ENCODE measurements around the gene COL26A1.

Gene COL26A1

DNA sequence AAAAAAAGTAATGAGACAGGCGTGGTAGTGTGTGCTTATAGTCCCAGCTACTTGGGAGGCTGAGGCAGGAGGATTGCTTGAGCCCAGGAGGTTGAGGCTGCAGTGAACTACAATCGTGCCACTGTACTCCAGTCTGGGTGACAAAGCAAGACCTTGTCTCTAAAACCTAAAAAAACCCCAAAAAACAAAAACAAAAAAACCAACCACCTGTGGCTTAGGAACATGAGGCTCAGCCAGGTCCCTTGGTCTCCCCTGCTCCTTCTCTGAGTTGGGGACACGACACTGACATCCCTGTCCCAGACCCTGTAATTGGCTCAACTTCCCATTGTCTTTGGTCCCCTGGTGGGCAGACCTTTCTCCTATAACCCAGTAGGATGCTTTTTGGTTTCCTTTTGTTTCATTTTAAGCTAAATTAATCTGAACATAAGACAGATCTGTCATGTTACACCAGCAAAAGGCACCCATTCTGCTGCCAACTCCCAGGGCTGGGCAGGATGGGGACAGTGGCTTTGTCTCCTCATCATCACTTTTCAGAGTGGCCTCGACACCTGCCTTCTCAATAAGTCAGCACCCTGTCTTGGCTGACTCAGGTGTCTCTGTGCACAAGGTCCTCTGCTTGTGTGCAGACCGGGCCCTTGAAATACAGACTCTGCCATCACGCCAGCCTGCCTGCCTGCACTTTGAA lies 192.1 kb downstream of the COL26A1 start:
- Histone ChIP-seq H3K56ac (ENCODE audit: low read length) (no peak overlapping the region), H3K4me3 (ENCODE audit: low read length) (no peak overlapping the region), H3K4ac (ENCODE audit: low read depth, low read length) (no peak overlapping the region), H2AK5ac (ENCODE audit: low read length) (no peak overlapping the region), H2BK120ac (ENCODE audit: low read depth, low read length) (no peak overlapping the region), H3K4me2 (ENCODE audit: low read length) (no peak overlapping the region), H3K36me3 (ENCODE audit: control insufficient read depth, insufficient read depth, low read length) (no peaks in the 10 kb centered on the region), H3K23ac (ENCODE audit: low read length) (no peak overlapping the region), H4K5ac (ENCODE audit: low read length) (no peak overlapping the region), H2BK5ac (ENCODE audit: low read length) (no peak overlapping the region), H3K27ac (ENCODE audit: low read depth, low read length) (no peak overlapping the region), H3K27me3 (ENCODE audit: insufficient read depth, low read length, poor library complexity) (no peaks in the 10 kb centered on the region), H4K8ac (ENCODE audit: low read depth, low read length) (no peak overlapping the region), H2BK15ac (replicated peaks; ENCODE audit: low read depth) (no peak overlapping the region), H3K18ac (ENCODE audit: low read length) (no peak overlapping the region), H3K79me2 (ENCODE audit: control insufficient read depth, insufficient read depth, low read length) (no peaks in the 10 kb centered on the region), H3K79me1 (ENCODE audit: low read length) (no peaks in the 10 kb centered on the region), H3K9ac (ENCODE audit: low read length) (no peak overlapping the region), H3K4me1 (ENCODE audit: control insufficient read depth, low read depth, low read length) (no peaks in the 10 kb centered on the region)
- DNase-seq: no peak
- WGBS (ENCODE audit: extremely low coverage, insufficient coverage, low lambda C conversion rate): no CpG with 5 or more reads among the region's 6 CpGs

DNA sequence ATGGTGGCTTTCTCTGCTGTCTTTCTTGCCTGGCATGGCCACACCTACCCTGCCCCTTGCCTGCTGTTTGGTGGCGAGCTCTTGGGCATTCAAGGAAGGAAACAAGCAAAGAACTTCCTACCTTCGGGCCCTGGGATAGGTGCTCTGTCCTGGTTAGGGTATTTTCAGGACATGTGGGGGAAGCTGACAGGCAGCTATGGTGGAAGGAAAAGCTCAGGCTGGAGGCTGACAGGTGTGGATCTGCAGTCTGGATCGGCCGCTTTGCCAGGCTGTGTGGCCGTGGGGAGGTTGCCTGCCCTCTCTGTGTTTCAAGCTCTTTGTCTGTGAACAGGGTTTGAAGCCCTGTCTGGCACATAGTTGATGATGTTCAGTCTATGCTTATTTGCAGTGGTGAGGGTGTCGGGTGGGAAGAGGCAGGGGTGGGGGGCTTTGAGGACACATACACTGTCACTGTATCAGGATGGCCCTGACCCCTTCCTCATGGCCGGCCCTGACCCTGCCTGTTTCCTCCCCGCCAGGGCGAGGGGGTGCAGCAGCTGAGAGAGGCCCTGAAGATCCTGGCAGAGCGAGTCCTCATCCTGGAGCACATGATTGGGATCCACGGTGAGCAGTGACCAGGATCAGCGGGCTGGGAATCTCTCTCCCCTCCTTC lies 192.7 kb downstream of the COL26A1 start:
- no peak overlapping the region for H2BK15ac ChIP-seq (replicated peaks; ENCODE audit: low read depth)
- H3K79me2 ChIP-seq (ENCODE audit: control insufficient read depth, insufficient read depth, low read length): no peaks in the 10 kb centered on the region
- no peaks in the 10 kb centered on the region for H3K4me1 ChIP-seq (ENCODE audit: control insufficient read depth, low read depth, low read length)
- H4K5ac ChIP-seq (ENCODE audit: low read length): no peak overlapping the region
- no peak overlapping the region for H3K4ac ChIP-seq (ENCODE audit: low read depth, low read length)
- H4K8ac ChIP-seq (ENCODE audit: low read depth, low read length): no peak overlapping the region
- H3K56ac ChIP-seq (ENCODE audit: low read length): no peak overlapping the region
- WGBS (ENCODE audit: extremely low coverage, insufficient coverage, low lambda C conversion rate): no CpG with 5 or more reads among the region's 12 CpGs
- no peak overlapping the region for H3K27ac ChIP-seq (ENCODE audit: low read depth, low read length)
- H2AK5ac ChIP-seq (ENCODE audit: low read length): no peak overlapping the region
- H3K27me3 ChIP-seq (ENCODE audit: insufficient read depth, low read length, poor library complexity): no peaks in the 10 kb centered on the region
- H3K36me3 ChIP-seq (ENCODE audit: control insufficient read depth, insufficient read depth, low read length): no peaks in the 10 kb centered on the region
- no peak overlapping the region for H3K23ac ChIP-seq (ENCODE audit: low read length)
- no peaks in the 10 kb centered on the region for H3K79me1 ChIP-seq (ENCODE audit: low read length)
- H3K18ac ChIP-seq (ENCODE audit: low read length): no peak overlapping the region
- no peak overlapping the region for H3K4me3 ChIP-seq (ENCODE audit: low read length)
- no peak overlapping the region for H3K4me2 ChIP-seq (ENCODE audit: low read length)
- no peak for DNase-seq
- H2BK5ac ChIP-seq (ENCODE audit: low read length): no peak overlapping the region
- H2BK120ac ChIP-seq (ENCODE audit: low read depth, low read length): no peak overlapping the region
- no peak overlapping the region for H3K9ac ChIP-seq (ENCODE audit: low read length)

DNA sequence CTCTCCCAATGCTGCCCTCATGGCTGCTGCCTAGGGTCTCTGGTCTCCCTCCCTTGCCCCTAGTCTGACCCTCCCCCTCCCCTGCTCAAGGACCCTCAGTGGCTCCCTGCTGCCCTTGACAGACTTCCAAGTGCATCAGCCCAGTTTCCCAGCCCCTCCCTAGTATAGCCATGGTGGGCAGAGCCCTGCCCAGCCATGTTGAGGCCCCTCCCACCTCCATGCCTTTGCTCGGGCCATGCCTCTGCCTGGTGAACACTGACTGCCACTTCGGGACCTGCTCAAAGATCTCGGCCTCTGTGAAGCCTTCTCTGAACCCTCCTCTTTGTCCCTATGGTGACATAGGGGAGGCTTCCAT lies 193.2 kb downstream of the COL26A1 start:
- Histone ChIP-seq H3K4me3 (ENCODE audit: low read length) (no peak overlapping the region), H2AK5ac (ENCODE audit: low read length) (no peak overlapping the region), H3K9ac (ENCODE audit: low read length) (no peak overlapping the region), H4K5ac (ENCODE audit: low read length) (no peak overlapping the region), H3K18ac (ENCODE audit: low read length) (no peak overlapping the region), H3K36me3 (ENCODE audit: control insufficient read depth, insufficient read depth, low read length) (no peaks in the 10 kb centered on the region), H2BK15ac (replicated peaks; ENCODE audit: low read depth) (no peak overlapping the region), H2BK120ac (ENCODE audit: low read depth, low read length) (no peak overlapping the region), H3K79me2 (ENCODE audit: control insufficient read depth, insufficient read depth, low read length) (no peaks in the 10 kb centered on the region), H3K23ac (ENCODE audit: low read length) (no peak overlapping the region), H3K4me2 (ENCODE audit: low read length) (no peak overlapping the region), H3K56ac (ENCODE audit: low read length) (no peak overlapping the region), H4K8ac (ENCODE audit: low read depth, low read length) (no peak overlapping the region), H3K4me1 (ENCODE audit: control insufficient read depth, low read depth, low read length) (no peaks in the 10 kb centered on the region), H2BK5ac (ENCODE audit: low read length) (no peak overlapping the region), H3K79me1 (ENCODE audit: low read length) (no peaks in the 10 kb centered on the region), H3K27ac (ENCODE audit: low read depth, low read length) (no peak overlapping the region), H3K4ac (ENCODE audit: low read depth, low read length) (no peak overlapping the region), H3K27me3 (ENCODE audit: insufficient read depth, low read length, poor library complexity) (no peaks in the 10 kb centered on the region)
- no CpG with 5 or more reads among the region's 3 CpGs for WGBS (ENCODE audit: extremely low coverage, insufficient coverage, low lambda C conversion rate)
- no peak for DNase-seq

DNA sequence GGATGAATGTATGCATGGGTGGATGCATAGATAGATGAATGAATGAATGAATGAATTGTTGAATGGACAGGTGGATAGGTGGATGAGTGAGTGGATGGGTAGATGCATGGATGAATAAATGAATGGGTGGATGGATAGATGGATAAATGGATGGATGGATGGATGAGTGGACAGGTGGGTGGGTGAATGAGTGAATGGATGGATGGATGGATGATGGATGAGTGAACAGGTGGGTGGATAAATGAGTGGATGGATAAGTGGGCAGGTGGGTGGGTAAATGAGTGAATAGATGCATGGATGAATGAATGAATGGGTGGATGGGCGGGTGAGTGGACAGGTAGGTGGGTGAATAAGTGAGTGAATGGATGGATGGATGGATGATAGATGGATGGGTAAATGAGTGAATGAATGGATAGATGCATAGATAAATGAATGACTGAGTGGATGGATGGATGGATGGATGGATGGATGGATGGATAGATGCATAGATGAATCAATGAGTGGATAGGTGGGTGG lies 193.8 kb downstream of the COL26A1 start:
- Histone ChIP-seq H2BK120ac (ENCODE audit: low read depth, low read length) (no peak overlapping the region), H3K4me2 (ENCODE audit: low read length) (no peak overlapping the region), H2BK5ac (ENCODE audit: low read length) (no peak overlapping the region), H4K8ac (ENCODE audit: low read depth, low read length) (no peak overlapping the region), H3K4me3 (ENCODE audit: low read length) (no peak overlapping the region), H3K56ac (ENCODE audit: low read length) (no peak overlapping the region), H3K4me1 (ENCODE audit: control insufficient read depth, low read depth, low read length) (no peaks in the 10 kb centered on the region), H3K4ac (ENCODE audit: low read depth, low read length) (no peak overlapping the region), H2AK5ac (ENCODE audit: low read length) (no peak overlapping the region), H3K79me2 (ENCODE audit: control insufficient read depth, insufficient read depth, low read length) (no peaks in the 10 kb centered on the region), H4K5ac (ENCODE audit: low read length) (no peak overlapping the region), H3K23ac (ENCODE audit: low read length) (no peak overlapping the region), H2BK15ac (replicated peaks; ENCODE audit: low read depth) (no peak overlapping the region), H3K27me3 (ENCODE audit: insufficient read depth, low read length, poor library complexity) (no peaks in the 10 kb centered on the region), H3K18ac (ENCODE audit: low read length) (no peak overlapping the region), H3K27ac (ENCODE audit: low read depth, low read length) (no peak overlapping the region), H3K36me3 (ENCODE audit: control insufficient read depth, insufficient read depth, low read length) (no peaks in the 10 kb centered on the region), H3K79me1 (ENCODE audit: low read length) (no peaks in the 10 kb centered on the region), H3K9ac (ENCODE audit: low read length) (no peak overlapping the region)
- WGBS (ENCODE audit: extremely low coverage, insufficient coverage, low lambda C conversion rate): no CpG with 5 or more reads among the region's 1 CpG
- no peak for DNase-seq

DNA sequence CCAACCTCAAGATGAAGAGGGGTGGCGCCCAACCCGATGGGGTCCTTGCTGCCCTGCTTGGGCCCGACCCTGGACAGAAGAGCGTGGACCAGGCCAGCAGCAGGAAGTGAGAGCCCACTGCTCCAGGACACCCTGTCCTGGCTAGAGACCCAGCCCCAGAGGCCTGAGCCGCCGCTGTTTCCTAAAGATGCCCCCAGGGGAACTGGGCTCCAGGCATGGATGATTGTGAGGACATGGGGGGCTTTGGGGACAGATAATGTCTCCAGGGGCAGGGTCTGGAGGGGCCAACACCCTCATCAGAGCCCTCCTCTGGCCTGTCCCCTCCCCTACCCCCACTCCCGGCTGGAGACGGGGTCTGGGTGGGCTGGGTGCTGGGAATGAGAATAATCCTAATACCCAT lies 194.7 kb downstream of the COL26A1 start:
- H2AK5ac ChIP-seq (ENCODE audit: low read length): no peak overlapping the region

More for the DNA sequence above, 194.7 kb downstream of the COL26A1 start:
- H3K79me2 ChIP-seq (ENCODE audit: control insufficient read depth, insufficient read depth, low read length): no peaks in the 10 kb centered on the region
- no peak overlapping the region for H4K5ac ChIP-seq (ENCODE audit: low read length)
- no peaks in the 10 kb centered on the region for H3K4me1 ChIP-seq (ENCODE audit: control insufficient read depth, low read depth, low read length)
- H3K9ac ChIP-seq (ENCODE audit: low read length): no peak overlapping the region
- no peak overlapping the region for H3K4ac ChIP-seq (ENCODE audit: low read depth, low read length)
- H3K27me3 ChIP-seq (ENCODE audit: insufficient read depth, low read length, poor library complexity): no peaks in the 10 kb centered on the region
- H3K23ac ChIP-seq (ENCODE audit: low read length): no peak overlapping the region
- H4K8ac ChIP-seq (ENCODE audit: low read depth, low read length): no peak overlapping the region
- H3K4me3 ChIP-seq (ENCODE audit: low read length): no peak overlapping the region
- no peak overlapping the region for H3K18ac ChIP-seq (ENCODE audit: low read length)
- H3K56ac ChIP-seq (ENCODE audit: low read length): no peak overlapping the region
- H3K4me2 ChIP-seq (ENCODE audit: low read length): no peak overlapping the region
- no peaks in the 10 kb centered on the region for H3K36me3 ChIP-seq (ENCODE audit: control insufficient read depth, insufficient read depth, low read length)
- WGBS (ENCODE audit: extremely low coverage, insufficient coverage, low lambda C conversion rate): no CpG with 5 or more reads among the region's 8 CpGs
- H3K27ac ChIP-seq (ENCODE audit: low read depth, low read length): no peak overlapping the region
- H2BK120ac ChIP-seq (ENCODE audit: low read depth, low read length): no peak overlapping the region
- no peak overlapping the region for H2BK5ac ChIP-seq (ENCODE audit: low read length)
- H3K79me1 ChIP-seq (ENCODE audit: low read length): no peaks in the 10 kb centered on the region
- DNase-seq: no peak
- H2BK15ac ChIP-seq (replicated peaks; ENCODE audit: low read depth): no peak overlapping the region

All from mesendoderm (in vitro differentiated cells).